ENCODE data around the gene ZNG1C. TPM values are rescaled to one million over a fixed set of nuclear protein-coding genes. Genes with fewer than 3 reads are reported as not detected.
"Not testable (repeated sequence)": the region's sequence is repeated elsewhere in the genome, so short reads cannot be mapped to it uniquely, and the experiment has no call there.

ZNG1C gene
- polyA plus RNA-seq, 1 donor from 2014 or later: 41.2 TPM

DNA sequence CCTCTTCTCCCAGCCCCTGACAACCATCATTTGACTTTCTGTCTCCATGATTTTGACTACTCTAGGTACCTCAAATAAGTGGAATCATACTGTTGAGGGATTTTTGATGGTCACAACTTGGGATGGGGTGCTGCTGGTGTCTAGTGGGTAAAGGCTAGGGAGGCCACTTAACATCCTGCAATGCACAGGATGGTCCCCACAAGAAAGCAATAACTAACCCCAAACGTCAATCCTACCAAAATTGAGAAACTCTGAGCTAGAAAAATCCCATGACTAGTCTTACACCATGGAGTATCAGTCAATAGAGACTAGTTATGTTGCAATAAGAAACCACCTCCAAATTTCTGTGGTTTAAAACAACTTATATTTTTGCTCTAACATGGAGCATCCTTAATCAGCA is 90.3 kb downstream of the ZNG1C start:
- not testable (repeated sequence) for H3K27me3 Mint-ChIP-seq, H3K27ac Mint-ChIP-seq, H3K9me3 Mint-ChIP-seq, H3K36me3 Mint-ChIP-seq, H3K4me1 Mint-ChIP-seq, H3K4me3 Mint-ChIP-seq

DNA sequence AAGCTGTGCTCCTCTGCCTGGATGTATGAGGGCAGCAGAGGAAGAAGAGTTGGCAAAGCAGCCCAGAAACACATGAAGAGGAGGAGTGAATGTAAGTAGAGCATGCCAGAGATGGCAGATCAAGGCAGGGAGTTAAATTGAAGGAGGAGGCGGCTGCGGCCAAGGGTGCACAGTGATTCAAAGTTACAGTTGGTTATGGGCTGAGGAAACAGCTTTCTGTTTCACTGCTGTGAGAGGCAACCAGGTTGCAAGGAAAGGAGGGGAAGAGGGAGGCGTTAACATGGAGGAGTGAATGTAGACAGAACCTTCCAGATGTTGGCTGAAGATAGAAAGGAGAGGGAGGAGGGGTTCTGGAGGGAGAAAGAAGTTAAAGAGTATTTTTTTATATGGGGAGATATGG is 94.2 kb downstream of the ZNG1C start:
- not testable (repeated sequence) for H3K27ac Mint-ChIP-seq, H3K27me3 Mint-ChIP-seq, H3K9me3 Mint-ChIP-seq, H3K4me1 Mint-ChIP-seq, H3K4me3 Mint-ChIP-seq, H3K36me3 Mint-ChIP-seq

DNA sequence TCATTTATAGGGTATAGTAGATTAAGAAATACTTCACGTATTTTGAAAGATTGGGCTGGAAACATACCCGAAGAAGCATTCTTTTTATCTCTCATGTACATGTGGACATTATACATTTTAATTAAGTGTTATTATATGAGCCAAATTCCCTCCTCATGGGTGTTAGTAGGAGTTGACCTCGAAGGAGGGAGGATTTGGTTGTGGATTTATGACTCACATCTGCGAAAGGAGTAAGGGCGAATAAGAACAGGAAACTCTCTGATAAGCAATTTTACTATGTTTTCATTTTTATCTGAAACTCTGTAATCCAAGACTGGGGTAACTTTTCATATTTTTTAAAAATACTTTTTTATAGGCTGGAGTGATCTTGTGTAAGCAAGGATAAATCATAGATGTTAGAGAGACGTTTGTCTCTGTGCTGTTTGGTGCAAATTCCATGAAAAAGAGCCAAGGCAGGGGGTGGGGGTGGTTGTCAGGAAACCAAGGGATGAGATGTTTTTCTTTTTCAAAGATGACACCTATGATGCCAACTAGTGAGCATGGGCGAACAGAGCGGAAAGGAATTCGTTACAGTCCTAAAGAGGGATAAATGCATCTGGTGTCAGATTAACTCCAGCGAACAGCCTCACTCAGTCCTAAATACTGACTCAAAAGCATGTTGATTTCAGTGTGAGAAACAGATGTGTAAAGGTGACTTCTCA is 95.0 kb downstream of the ZNG1C start:
- not testable (repeated sequence) for H3K9me3 Mint-ChIP-seq, H3K4me1 Mint-ChIP-seq, H3K4me3 Mint-ChIP-seq, H3K36me3 Mint-ChIP-seq, H3K27ac Mint-ChIP-seq, H3K27me3 Mint-ChIP-seq

DNA sequence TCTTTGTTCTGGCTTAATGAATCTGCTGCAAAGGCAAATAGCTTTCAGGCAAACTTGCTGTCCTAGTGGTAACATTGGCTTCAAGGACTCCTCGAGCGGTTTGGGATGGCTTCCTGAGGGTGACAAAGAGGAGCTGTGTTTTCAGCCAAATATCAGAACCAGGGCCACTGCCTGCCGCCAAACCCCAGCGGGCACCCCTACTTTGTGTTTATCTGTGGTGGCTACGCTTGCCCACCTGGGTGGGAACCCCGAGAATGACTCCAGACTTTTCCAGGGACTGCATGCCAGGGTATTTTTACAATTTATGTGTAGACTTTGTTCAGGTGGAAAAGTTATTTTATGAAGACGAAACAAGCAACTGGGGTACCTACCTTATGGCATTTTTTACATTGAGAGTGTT is 96.2 kb downstream of the ZNG1C start:
- H3K9me3 Mint-ChIP-seq, H3K4me3 Mint-ChIP-seq, H3K4me1 Mint-ChIP-seq, H3K27me3 Mint-ChIP-seq, H3K36me3 Mint-ChIP-seq, H3K27ac Mint-ChIP-seq: not testable (repeated sequence)

DNA sequence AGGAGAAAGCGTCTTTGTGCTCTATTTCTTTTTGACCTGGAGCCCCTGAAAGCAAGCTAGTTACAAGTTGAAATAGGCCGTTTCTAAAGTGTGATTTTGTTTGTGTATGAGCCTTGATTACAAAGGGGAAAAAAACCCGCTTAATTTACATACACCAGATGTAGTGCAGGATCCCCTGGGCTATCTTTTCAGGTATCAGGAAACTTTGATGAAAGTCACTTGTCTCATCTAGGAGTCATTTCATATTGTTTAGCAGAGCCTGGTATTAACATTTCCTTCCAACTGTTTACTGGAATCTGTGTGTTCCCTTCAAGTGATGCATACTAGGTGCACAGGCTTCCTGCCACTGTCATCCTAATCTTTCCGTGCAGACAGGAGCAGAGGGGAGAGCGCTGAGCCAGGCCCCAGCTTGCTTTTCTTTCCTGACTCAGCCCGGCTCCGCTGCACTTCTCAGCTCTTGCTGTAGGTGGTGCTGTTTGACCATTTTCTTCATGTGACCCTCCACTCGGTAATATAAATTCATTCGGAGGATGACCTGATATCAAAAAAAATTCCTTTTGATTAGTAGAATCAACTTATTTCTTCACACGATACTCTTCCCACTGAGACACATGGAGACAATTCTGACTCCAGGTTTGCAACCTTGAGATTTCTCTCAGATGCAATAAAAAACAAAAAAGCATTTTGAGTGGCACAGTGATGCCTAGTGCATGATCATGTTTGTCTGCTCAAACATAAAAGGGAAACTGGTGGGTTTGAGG is 100.7 kb downstream of the ZNG1C start:
- not testable (repeated sequence) for H3K4me3 Mint-ChIP-seq, H3K4me1 Mint-ChIP-seq, H3K27ac Mint-ChIP-seq, H3K27me3 Mint-ChIP-seq, H3K36me3 Mint-ChIP-seq, H3K9me3 Mint-ChIP-seq

DNA sequence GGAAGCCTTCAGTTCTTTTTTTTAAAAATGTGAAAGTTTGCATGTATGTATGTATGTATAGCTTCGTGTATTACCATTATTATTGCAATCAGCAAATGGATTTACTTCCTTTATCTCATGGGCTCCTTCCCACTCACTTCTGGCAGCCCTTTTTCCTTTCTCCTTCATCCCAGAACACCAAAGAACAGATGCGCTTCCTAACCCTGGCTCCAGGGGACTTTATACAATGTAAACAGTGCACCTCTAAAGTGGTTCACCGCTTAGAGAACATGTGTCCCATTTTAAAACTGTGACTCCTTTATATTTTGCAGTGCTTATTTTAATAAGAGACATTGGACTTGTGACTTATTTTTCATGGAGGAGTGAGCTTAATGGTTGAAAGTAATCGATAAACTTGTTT is 101.5 kb downstream of the ZNG1C start:
- not testable (repeated sequence) for H3K4me3 Mint-ChIP-seq, H3K4me1 Mint-ChIP-seq, H3K36me3 Mint-ChIP-seq, H3K9me3 Mint-ChIP-seq, H3K27ac Mint-ChIP-seq, H3K27me3 Mint-ChIP-seq

DNA sequence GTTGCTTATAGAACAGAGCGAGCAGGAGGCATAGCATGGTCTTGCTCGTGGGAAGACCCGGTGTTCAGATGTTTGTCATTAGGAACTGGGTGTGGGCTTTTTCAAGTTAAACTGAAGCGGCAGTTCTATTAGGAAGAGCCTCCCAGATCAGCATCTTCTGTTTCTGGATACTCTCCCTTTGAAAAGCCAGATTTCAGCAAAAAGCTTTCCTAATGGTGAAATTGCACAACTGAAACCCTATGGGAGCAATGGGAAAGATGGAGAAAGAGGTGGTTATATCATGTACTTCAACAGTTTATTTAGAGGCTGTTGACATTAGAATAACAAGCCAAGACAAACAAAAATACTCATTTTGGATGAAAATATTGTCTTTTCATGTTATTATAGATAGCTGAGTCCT is 102.2 kb downstream of the ZNG1C start:
- not testable (repeated sequence) for H3K4me3 Mint-ChIP-seq, H3K36me3 Mint-ChIP-seq, H3K27ac Mint-ChIP-seq, H3K27me3 Mint-ChIP-seq, H3K9me3 Mint-ChIP-seq, H3K4me1 Mint-ChIP-seq

Other genes with a start within 250 kb of the ZNG1C start
- not detected for gene FOXD4L3, start 60.9 kb downstream of the ZNG1C start, polyA plus RNA-seq
- not detected for gene PGM5, start 114.6 kb downstream of the ZNG1C start, polyA plus RNA-seq

Measured in IgD-negative memory B cell (primary cell).